ENCODE measurements around the gene TBCK. TPM values are rescaled to one million over a fixed set of nuclear protein-coding genes. Genes with fewer than 3 reads are reported as not detected.

The TBCK gene
- total RNA-seq, 2 experiments from 2014 or later, result 23.5 to 29.0 TPM

GRCh38 chr4:106320235-106320634 is 4.2 kb upstream of the TBCK start:
- DNase-seq (no peak), ATAC-seq (ENCODE audit: poor library complexity) (no peak)
- CTCF ChIA-PET, result interaction anchor here (0.6 kb wide), 1 partner anchor 8 kb away, joined by 4 read pairs; no protein-coding TSS in a partner anchor
- POLR2A ChIA-PET, result no interaction called here
- peaks cover 11% of the 10 kb centered on the region for H3K4me1 Mint-ChIP-seq (ENCODE audit: low read depth)
- H3K27me3 Mint-ChIP-seq, result no peaks in the 10 kb centered on the region
- no peak overlapping the region for H3K27ac ChIP-seq (ENCODE audit: low read depth in 1 of 2, low read length in 2 of 2)
- H3K27ac Mint-ChIP-seq, result no peak overlapping the region
- H3K36me3 ChIP-seq (ENCODE audit: insufficient read depth, low read length), result peaks cover 3% of the 10 kb centered on the region
- no peak for TF ChIP-seq CTCF (IDR thresholded peaks at IDR 0.05)
- no peaks in the 10 kb centered on the region for H3K27me3 ChIP-seq (ENCODE audit: control insufficient read depth in 1 of 2, insufficient read depth in 2 of 2, low read length in 2 of 2)
- peaks cover 0 to 9% of the 10 kb centered on the region in 2 experiments for H3K9me3 ChIP-seq (ENCODE audit: control insufficient read depth in 1 of 2, insufficient read depth in 1 of 2, low read length in 2 of 2)
- intact Hi-C loops (cut with DNase I, micrococcal nuclease), result no loop called here
- no peak overlapping the region for H3K4me3 Mint-ChIP-seq
- H3K4me1 ChIP-seq (ENCODE audit: insufficient read depth, low read length), result peaks cover 18% of the 10 kb centered on the region
- no peaks in the 10 kb centered on the region for H3K9me3 Mint-ChIP-seq
- peaks cover 53% of the 10 kb centered on the region for H3K36me3 Mint-ChIP-seq (ENCODE audit: low read depth)
- no peak overlapping the region for H3K4me3 ChIP-seq (ENCODE audit: low read length)

- peaks cover 36% of the 10 kb centered on the region for H3K36me3 Mint-ChIP-seq (ENCODE audit: low read depth)
- ATAC-seq (ENCODE audit: poor library complexity) (no peak), DNase-seq (no peak)
- no peak overlapping the region for H3K27ac Mint-ChIP-seq
- peaks cover 15% of the 10 kb centered on the region for H3K4me1 Mint-ChIP-seq (ENCODE audit: low read depth)
- no peaks in the 10 kb centered on the region for H3K9me3 Mint-ChIP-seq
- no peak for TF ChIP-seq CTCF (IDR thresholded peaks at IDR 0.05)
- Histone ChIP-seq H3K4me1 (ENCODE audit: insufficient read depth, low read length) (peaks cover 21% of the 10 kb centered on the region), H3K27ac (ENCODE audit: low read depth in 1 of 2, low read length in 2 of 2) (no peak overlapping the region), H3K9me3 (ENCODE audit: control insufficient read depth in 1 of 2, insufficient read depth in 1 of 2, low read length in 2 of 2) (peaks cover 0 to 9% of the 10 kb centered on the region in 2 experiments), H3K4me3 (ENCODE audit: low read length) (no peak overlapping the region), H3K36me3 (ENCODE audit: insufficient read depth, low read length) (no peaks in the 10 kb centered on the region), H3K27me3 (ENCODE audit: control insufficient read depth in 1 of 2, insufficient read depth in 2 of 2, low read length in 2 of 2) (no peaks in the 10 kb centered on the region)
- CTCF ChIA-PET, result no interaction called here
- intact Hi-C loops (cut with DNase I, micrococcal nuclease), result loop anchor here (5.0 to 10.0 kb wide), 4 partner anchors 611 to 1616 kb away; partner anchors contain the start of genes CYP2U1 (in 1 of the 2), GSTCD (in 1 of the 2), INTS12 (in 1 of the 2) and PAPSS1 (in 1 of the 2)
- POLR2A ChIA-PET, result no interaction called here
- H3K4me3 Mint-ChIP-seq, result no peak overlapping the region
- no peaks in the 10 kb centered on the region for H3K27me3 Mint-ChIP-seq
Measured at GRCh38 chr4:106318511-106318910, 2.5 kb upstream of the TBCK start.

- no peak overlapping the region for H3K27ac Mint-ChIP-seq
- H3K4me3 Mint-ChIP-seq, result no peak overlapping the region
- ATAC-seq (ENCODE audit: poor library complexity), result no peak
- no peak overlapping the region for H3K27ac ChIP-seq (ENCODE audit: low read depth in 1 of 2, low read length in 2 of 2)
- H3K9me3 ChIP-seq (ENCODE audit: control insufficient read depth in 1 of 2, insufficient read depth in 1 of 2, low read length in 2 of 2), result peaks cover 0 to 9% of the 10 kb centered on the region in 2 experiments
- ChIA-PET POLR2A (no interaction called here), CTCF (no interaction called here)
- TF ChIP-seq CTCF (IDR thresholded peaks at IDR 0.05), result no peak
- peaks cover 21% of the 10 kb centered on the region for H3K4me1 Mint-ChIP-seq (ENCODE audit: low read depth)
- no peaks in the 10 kb centered on the region for H3K9me3 Mint-ChIP-seq
- DNase-seq, result no peak
- H3K27me3 ChIP-seq (ENCODE audit: control insufficient read depth in 1 of 2, insufficient read depth in 2 of 2, low read length in 2 of 2), result no peaks in the 10 kb centered on the region
- peaks cover 21% of the 10 kb centered on the region for H3K4me1 ChIP-seq (ENCODE audit: insufficient read depth, low read length)
- H3K4me3 ChIP-seq (ENCODE audit: low read length), result no peak overlapping the region
- H3K27me3 Mint-ChIP-seq, result no peaks in the 10 kb centered on the region
- no peaks in the 10 kb centered on the region for H3K36me3 ChIP-seq (ENCODE audit: insufficient read depth, low read length)
- peaks cover 30% of the 10 kb centered on the region for H3K36me3 Mint-ChIP-seq (ENCODE audit: low read depth)
- intact Hi-C loops (cut with DNase I, micrococcal nuclease), result loop anchor here (5.0 to 10.0 kb wide), 4 partner anchors 611 to 1617 kb away; partner anchors contain the start of genes CYP2U1 (in 1 of the 2), GSTCD (in 1 of the 2), INTS12 (in 1 of the 2) and PAPSS1 (in 1 of the 2)
Measured at GRCh38 chr4:106317815-106318214, 1.8 kb upstream of the TBCK start.

Data from CD4-positive, alpha-beta T cell (primary cell).